ENCODE results near the gene DYNC1LI1.
A peak's percentile ranks its signal among the peaks of the same experiment; 100 is the strongest.

Gene DYNC1LI1

GRCh38 chr3:32570421-32571191 lies at the start of gene DYNC1LI1:
Gene DYNC1LI1 (minus strand): TSS chr3:32570858. CDS start chr3:32570770, 88 bp downstream.
- DNase-seq, result peak; percentile 39

GRCh38 chr3:32619395-32619794 lies 48.7 kb upstream of the DYNC1LI1 start:
- no peak for DNase-seq

GRCh38 chr3:32616267-32616962 lies 45.8 kb upstream of the DYNC1LI1 start:
- DNase-seq, result no peak

DNA sequence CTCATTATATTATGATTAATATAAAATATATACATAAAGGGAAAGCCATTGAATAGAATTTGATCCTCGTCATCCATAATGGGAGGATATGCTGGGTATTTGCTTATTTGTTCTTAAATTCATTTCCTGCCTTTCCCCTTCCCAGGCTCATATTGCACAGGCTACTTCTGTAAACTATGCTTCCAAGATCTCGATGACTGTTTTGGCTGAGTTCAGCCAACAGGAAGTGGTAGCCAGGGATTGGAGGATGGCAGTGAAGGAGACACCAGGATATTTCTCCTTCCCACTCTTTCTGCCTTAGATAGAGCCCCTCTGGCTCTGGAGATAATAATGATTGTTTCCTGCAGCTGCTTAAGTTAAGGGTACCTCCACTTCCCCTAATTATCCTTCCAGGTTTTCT lies 44.3 kb upstream of the DYNC1LI1 start:
- DNase-seq, result no peak

DNA sequence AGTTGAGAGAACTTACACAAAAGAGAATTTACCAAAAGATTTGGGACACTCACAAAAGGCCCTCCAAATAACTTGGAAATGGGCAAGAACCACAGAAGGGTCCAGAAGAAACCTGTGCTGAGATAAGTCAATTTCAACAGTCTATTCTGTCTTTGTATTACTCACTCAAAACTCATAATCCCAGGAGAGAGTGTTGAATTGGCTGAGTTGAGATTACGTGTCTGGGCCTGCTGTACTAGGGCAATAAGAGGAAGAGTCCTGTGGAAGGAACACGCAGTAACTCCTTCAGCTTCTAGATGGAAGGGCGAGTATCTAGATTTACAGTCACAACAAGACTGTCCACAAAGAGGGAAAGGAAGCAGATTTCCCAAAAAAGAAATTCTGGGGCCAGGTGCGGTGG lies 42.5 kb upstream of the DYNC1LI1 start:
- DNase-seq, result no peak

- no peak for DNase-seq
These were observed 41.9 kb upstream of the DYNC1LI1 start for GRCh38 chr3:32612547-32612946.

DNA sequence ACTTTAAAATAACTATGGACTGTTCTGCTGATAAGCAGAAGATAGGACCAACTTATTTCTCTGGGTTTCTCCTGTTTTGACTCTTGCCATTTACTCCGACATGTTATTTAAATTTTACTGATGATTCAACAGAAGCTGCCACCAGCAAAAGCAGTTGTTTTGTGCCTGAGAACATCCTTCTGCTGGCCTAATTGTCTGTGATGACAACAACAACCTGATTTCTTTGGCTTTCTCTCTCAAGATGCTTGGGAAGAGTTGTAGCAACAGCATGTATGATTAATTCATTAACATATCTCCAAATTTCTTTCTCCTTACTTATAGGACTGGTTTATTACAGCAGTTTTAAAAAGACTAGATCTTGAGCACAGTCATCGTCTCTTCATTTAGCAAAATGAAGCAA lies 36.9 kb upstream of the DYNC1LI1 start:
- no peak for DNase-seq

DNA sequence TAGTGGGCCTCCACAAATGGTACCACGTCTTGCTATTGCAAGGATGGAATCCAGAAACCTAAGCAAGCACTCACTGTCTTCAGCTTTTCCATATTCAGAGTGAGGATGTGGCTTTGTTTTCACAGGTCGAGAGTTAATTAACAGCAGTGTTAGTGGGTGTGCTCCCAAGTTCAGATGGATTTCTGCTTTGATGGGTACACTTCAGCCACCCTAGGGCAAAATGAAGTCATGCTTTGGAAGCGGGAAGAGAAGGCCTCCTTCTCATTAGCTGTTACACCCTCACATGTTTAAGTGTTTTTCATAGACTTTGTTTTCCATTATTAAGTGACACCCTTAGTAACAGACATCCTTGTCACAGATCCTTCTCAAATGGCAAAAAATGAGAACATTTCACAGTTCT lies 36.3 kb upstream of the DYNC1LI1 start:
- DNase-seq, result no peak

DNA sequence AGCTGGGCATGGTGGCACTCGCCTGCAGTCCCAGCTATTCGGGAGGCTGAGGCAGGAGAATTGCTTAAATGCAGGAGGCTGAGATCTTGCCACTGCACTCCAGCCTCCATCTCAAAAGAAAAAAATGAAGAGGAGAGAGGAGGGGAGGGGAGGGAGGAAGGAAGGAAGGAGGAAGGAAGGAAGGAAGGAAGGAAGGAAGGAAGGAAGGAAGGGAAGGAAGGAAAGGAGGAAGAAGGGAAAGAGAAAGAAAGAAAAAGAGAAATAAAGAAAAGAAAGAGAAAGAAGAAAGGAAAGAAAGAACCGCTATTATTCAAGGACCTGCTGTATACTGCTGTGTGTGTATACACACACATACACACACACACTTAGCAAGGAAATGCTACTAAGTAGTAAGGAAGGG lies 35.6 kb upstream of the DYNC1LI1 start:
- DNase-seq, result no peak

DNA sequence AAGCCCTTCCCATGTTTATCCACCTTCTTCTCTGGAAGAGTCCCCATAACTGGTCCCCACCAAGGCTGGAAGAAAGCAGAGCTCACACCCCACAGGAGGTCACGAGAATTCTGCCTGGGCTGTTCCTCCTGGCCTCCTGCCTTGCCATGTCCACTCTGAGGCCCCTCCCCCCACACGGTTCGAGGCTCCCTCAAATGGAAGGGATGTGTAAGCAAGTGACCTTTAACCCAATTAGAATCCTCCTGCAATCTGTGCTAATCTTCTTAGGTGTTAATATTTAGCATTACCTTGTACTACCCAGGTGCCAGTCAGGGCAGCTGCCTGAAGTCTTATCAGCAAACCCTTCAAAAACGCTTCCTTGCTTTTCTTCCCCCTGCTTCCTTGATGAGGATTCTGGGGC lies 32.4 kb upstream of the DYNC1LI1 start:
- DNase-seq, result no peak

DNA sequence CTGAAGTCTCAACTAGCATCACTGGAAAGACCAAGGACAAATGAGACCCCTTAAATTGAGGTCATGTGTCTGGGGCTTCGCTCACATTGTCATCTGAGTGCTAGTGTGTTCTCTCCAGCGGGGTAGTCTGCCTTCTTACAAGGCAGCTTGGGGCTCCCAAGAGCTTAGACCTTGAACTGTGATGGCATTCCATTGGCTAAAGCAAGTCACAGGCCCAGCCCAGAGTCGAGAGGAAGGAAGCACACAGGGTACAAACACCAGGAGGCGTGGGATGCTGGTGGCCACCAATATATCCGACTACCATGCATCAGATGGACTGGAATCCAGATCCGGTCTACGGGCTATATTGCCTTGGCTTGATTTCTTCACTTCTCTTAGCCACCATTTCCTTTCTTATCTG lies 31.5 kb upstream of the DYNC1LI1 start:
- DNase-seq, result no peak

GRCh38 chr3:32601722-32602121 lies 31.1 kb upstream of the DYNC1LI1 start:
- DNase-seq, result no peak

GRCh38 chr3:32597656-32598055 lies 27.0 kb upstream of the DYNC1LI1 start:
- no peak for DNase-seq

GRCh38 chr3:32596909-32597369 lies 26.3 kb upstream of the DYNC1LI1 start:
- no peak for DNase-seq

DNA sequence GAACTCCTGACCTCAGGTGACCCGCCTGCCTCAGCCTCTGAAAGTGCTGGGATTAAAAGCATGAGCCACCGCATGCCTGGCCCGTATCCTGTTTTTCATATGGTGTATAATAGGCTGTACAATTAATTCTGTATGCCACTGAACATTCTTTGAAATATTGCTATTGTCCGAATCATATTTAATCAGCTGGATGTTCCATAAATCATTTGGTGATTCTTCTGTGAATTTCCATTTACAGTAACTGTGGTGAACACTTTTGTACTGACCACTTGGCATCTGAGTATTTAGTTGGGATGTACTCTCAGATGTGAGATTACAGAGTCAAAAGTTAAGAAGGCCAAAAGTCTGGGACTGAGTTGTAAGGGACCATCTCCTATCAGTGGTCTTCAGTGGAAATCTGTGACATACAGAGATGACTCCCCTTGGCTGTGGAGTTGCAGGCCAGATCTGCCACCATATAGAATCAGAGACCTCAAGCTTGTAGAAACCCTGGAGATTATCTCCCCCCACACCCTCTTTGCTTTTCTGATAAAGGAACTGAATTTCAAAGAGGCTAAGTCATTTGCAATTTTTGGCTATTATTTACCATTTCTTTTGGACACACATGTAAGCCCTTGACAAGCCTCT lies 25.7 kb upstream of the DYNC1LI1 start:
- DNase-seq, result no peak

DNA sequence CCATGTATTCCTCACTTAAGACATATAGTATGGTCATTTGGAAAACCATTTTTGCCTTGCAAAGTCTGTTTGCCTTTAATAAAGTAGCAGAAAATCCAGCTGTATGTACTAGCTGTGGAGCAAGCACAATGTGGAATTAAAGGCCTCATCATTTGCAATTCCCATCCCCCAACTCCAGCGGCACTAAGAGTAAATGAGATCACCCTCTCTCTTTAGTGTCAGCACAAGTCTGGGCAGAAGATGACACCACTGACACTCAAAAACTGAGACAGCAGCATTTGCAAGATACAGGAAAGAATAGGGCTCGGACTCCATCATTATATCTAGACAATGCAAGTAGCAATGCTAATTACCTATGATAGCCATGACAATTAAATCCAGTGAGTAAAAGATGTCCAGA lies 24.7 kb upstream of the DYNC1LI1 start:
- DNase-seq, result no peak

- no peak for DNase-seq
These were observed 23.4 kb upstream of the DYNC1LI1 start for GRCh38 chr3:32593903-32594525.

DNA sequence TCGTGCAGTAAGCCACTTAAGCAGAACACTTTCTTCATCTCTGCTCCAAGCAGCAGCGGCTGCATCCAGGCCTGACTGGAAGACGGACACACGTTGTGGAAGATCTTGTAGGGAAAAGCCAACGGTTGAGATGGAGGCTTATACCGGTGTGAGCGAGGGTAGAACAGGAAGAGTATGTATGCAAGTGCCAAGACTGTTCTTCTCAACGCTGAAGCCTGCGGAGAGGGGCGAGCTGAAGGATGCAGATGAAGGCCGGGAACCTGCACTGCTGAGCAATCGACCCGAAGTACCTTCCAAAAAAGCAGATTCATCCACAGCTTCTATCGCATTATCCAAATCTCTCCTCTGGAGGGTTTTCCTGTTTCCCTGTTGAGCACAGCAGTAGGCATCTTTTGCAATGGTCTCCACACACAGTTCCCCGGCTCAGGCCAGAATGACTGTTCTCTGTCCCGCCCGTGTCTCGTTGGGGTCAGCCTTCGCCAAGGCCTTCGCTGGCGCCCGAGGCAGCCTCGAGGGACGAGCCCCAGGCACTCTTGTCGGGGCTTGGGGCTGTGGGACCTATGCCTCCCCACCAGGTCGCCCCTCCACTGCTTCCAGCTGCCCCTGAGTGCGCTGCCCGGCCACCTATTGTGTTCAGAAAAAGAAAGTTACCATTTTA lies 22.2 kb upstream of the DYNC1LI1 start:
- DNase-seq, result no peak

- no peak for DNase-seq
These were observed 21.4 kb upstream of the DYNC1LI1 start for GRCh38 chr3:32592011-32592410.

- DNase-seq, result no peak
These were observed 20.5 kb upstream of the DYNC1LI1 start for GRCh38 chr3:32591186-32591585.

DNA sequence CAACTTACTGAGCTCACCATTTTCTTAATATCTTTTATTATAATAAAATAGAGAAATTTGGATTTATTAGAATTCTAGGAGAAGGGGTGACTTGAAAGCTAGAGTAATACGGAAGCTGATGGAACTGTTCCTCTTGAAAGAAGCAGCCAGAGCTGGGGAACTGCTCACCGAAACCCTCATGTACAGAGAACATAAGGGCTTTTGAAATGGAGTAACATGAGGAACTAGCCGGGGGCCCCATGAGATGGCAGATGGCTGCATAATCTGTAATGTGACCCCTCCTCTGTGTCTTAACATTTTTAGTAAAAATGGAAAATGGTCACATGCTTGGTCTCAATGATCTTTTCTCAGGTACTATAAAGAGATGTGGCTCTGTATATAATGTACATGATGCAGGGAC lies 15.7 kb upstream of the DYNC1LI1 start:
- no peak for DNase-seq

GRCh38 chr3:32584660-32585059 lies 14.0 kb upstream of the DYNC1LI1 start:
- no peak for DNase-seq

DNA sequence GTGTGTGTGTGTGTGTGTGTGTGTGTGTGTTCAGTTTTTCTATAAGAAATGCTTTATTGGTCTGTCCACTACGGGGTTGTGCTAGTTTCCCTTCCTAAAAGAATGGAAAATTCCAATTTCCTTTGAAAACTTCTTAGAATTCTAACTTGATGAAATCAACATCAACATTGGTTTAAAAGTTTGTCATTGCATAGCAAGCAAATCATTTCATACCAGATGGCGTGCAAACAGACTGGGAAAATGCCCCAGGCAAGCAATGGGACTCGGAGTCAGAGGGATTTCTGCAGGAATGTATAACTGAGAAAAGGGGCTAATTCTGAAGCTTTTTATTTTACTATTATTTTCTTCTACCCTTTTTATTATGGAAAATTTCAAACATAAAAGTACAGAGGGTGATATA lies 13.1 kb upstream of the DYNC1LI1 start:
- DNase-seq, result no peak

Measured in SIG-M5 (cell line).